H9 (cell line): ENCODE results near the gene LAIR1. TPM values are rescaled to one million over a fixed set of nuclear protein-coding genes. Genes with fewer than 3 reads are reported as not detected.

Experiments
- DNase-seq: peaks from one replicate; pipeline ENCODE4 v3.0.0-alpha.2; 2017
- H2AFZ ChIP-seq: one replicate; pipeline ENCODE4 v1.6.1; 2013; ENCODE audit warnings: mild to moderate bottlenecking, low read length, control low read depth, moderate library complexity
- H2AK5ac ChIP-seq: 2 replicates; pipeline ENCODE4 v1.6.1; 2013; ENCODE audit warnings: low read length, control low read depth, mixed read lengths; ENCODE audit not compliant: insufficient read length
- H2BK120ac ChIP-seq: one replicate; pipeline ENCODE4 v1.6.1; 2013; ENCODE audit warnings: low read depth, mild to moderate bottlenecking, low read length, control low read depth, inconsistent platforms; ENCODE audit not compliant: poor library complexity, severe bottlenecking
- H2BK12ac ChIP-seq: 2 replicates; pipeline ENCODE4 v1.6.1; 2013; ENCODE audit warnings: low read length, control low read depth, mixed read lengths, low read depth; ENCODE audit not compliant: insufficient read length
- H2BK15ac ChIP-seq: 2 replicates; pipeline ENCODE4 v1.6.1; 2013; ENCODE audit warnings: low read depth, low read length, control low read depth
- H2BK20ac ChIP-seq: one replicate; pipeline ENCODE4 v1.6.1; 2013; ENCODE audit warnings: low read depth, mild to moderate bottlenecking, low read length, control low read depth, inconsistent platforms; ENCODE audit not compliant: poor library complexity, severe bottlenecking
- H2BK5ac ChIP-seq: 2 replicates; pipeline ENCODE4 v1.6.1; 2013; ENCODE audit warnings: low read length, control low read depth, mixed read lengths; ENCODE audit not compliant: insufficient read length
- H3K14ac ChIP-seq: 2 replicates; pipeline ENCODE4 v1.6.1; 2013; ENCODE audit warnings: low read length, control low read depth; ENCODE audit not compliant: insufficient read depth
- H3K18ac ChIP-seq: 2 replicates; pipeline ENCODE4 v1.6.1; 2013; ENCODE audit warnings: low read depth, mild to moderate bottlenecking, mixed read lengths, low read length, control low read depth; ENCODE audit not compliant: insufficient read length
- H3K23ac ChIP-seq: 2 replicates; pipeline ENCODE4 v1.6.1; 2013; ENCODE audit warnings: low read length, control low read depth, mixed read lengths, low read depth; ENCODE audit not compliant: insufficient read length
- H3K23me2 ChIP-seq: 2 replicates; pipeline ENCODE4 v1.6.1; 2013; ENCODE audit warnings: low read depth, mild to moderate bottlenecking, mixed read lengths, low read length, control low read depth; ENCODE audit not compliant: insufficient read length, poor library complexity, severe bottlenecking
- H3K27ac ChIP-seq: 2 replicates; pipeline ENCODE4 v1.5.1; 2013; ENCODE audit warnings: low read length, control low read depth, mixed read lengths, low read depth; ENCODE audit not compliant: insufficient read length
- H3K27me3 ChIP-seq: 2 replicates; pipeline ENCODE4 v1.6.1; 2013; ENCODE audit warnings: low read length, control low read depth, inconsistent platforms; ENCODE audit not compliant: insufficient read depth
- H3K4ac ChIP-seq: 2 replicates; pipeline ENCODE4 v1.6.1; 2013; ENCODE audit warnings: low read depth, mild to moderate bottlenecking, control low read depth, inconsistent platforms, low read length, moderate library complexity
- H3K4me1 ChIP-seq: 2 replicates; pipeline ENCODE4 v1.6.1; 2013; ENCODE audit warnings: low read length, control low read depth, inconsistent platforms; ENCODE audit not compliant: insufficient read depth
- H3K4me2 ChIP-seq: 2 replicates; pipeline ENCODE4 v1.6.1; 2013; ENCODE audit warnings: low read length, control low read depth, mixed read lengths; ENCODE audit not compliant: insufficient read length, insufficient read depth
- H3K56ac ChIP-seq: 2 replicates; pipeline ENCODE4 v1.6.1; 2013; ENCODE audit warnings: low read depth, mild to moderate bottlenecking, mixed read lengths, low read length, control low read depth; ENCODE audit not compliant: insufficient read length
- H3K79me1 ChIP-seq: 2 replicates; pipeline ENCODE4 v1.6.1; 2013; ENCODE audit warnings: low read depth, mild to moderate bottlenecking, moderate library complexity, low read length, control low read depth, inconsistent platforms; ENCODE audit not compliant: insufficient read depth, poor library complexity, severe bottlenecking
- H3K79me2 ChIP-seq: 2 replicates; pipeline ENCODE4 v1.6.1; 2013; ENCODE audit warnings: low read length, control low read depth, inconsistent platforms; ENCODE audit not compliant: insufficient read depth
- H3K9ac ChIP-seq: 2 replicates; pipeline ENCODE4 v1.6.1; 2013; ENCODE audit warnings: low read length, control low read depth, mixed read lengths; ENCODE audit not compliant: insufficient read length; ENCODE audit errors: extremely low read depth
- H3K9me3 ChIP-seq: one replicate; pipeline ENCODE4 v1.6.1; 2013; ENCODE audit warnings: low read depth, low read length, inconsistent platforms; ENCODE audit not compliant: control insufficient read depth
- H3T11ph ChIP-seq: one replicate; pipeline ENCODE4 v1.6.1; 2013; ENCODE audit warnings: mild to moderate bottlenecking, low read length, control low read depth, inconsistent platforms
- H4K20me1 ChIP-seq: one replicate; pipeline ENCODE4 v1.6.1; 2013; ENCODE audit not compliant: control insufficient read depth, insufficient read length, insufficient read depth
- H4K5ac ChIP-seq: 2 replicates; pipeline ENCODE4 v1.6.1; 2013; ENCODE audit warnings: low read depth, mild to moderate bottlenecking, mixed read lengths, low read length, control low read depth; ENCODE audit not compliant: insufficient read length
- H4K8ac ChIP-seq: replicated peaks from 2 replicates; pipeline ENCODE4 v1.6.1; 2013; ENCODE audit warnings: low read length, control low read depth, mixed read lengths, low read depth; ENCODE audit not compliant: insufficient read length
- H4K91ac ChIP-seq: 2 replicates; pipeline ENCODE4 v1.6.1; 2013; ENCODE audit warnings: low read depth, mild to moderate bottlenecking, moderate library complexity, mixed read lengths, low read length, control low read depth; ENCODE audit not compliant: insufficient read length
- H3K27ac Mint-ChIP-seq, 3 experiments: 2 replicates in 2 of 3; 3 replicates in 1 of 3; pipeline ENCODE4 v1.8.0; 2020 to 2021; ENCODE audit warnings: mixed read lengths in 3 of 3, mild to moderate bottlenecking in 1 of 3, moderate library complexity in 1 of 3
- H3K27me3 Mint-ChIP-seq: 2 replicates; pipeline ENCODE4 v1.8.0; 2021; ENCODE audit warnings: low read depth, mild to moderate bottlenecking, moderate library complexity, mixed read lengths
- H3K36me3 Mint-ChIP-seq, 3 experiments: 2 replicates in 2 of 3; 3 replicates in 1 of 3; pipeline ENCODE4 v1.8.0; 2020 to 2021; ENCODE audit warnings: low read depth in 3 of 3, mixed read lengths in 3 of 3; ENCODE audit not compliant: insufficient read depth in 1 of 3
- H3K4me1 Mint-ChIP-seq, 2 experiments: 2 replicates each; pipeline ENCODE4 v1.8.0; 2020; ENCODE audit warnings: mixed read lengths in 2 of 2
- H3K4me3 Mint-ChIP-seq, 2 experiments: 2 replicates in 1 of 2; 3 replicates in 1 of 2; pipeline ENCODE4 v1.8.0; 2020 to 2021; ENCODE audit warnings: mild to moderate bottlenecking in 2 of 2, mixed read lengths in 2 of 2, moderate library complexity in 1 of 2
- H3K9me3 Mint-ChIP-seq, 2 experiments: 2 replicates in 1 of 2; 3 replicates in 1 of 2; pipeline ENCODE4 v1.8.0; 2020; ENCODE audit warnings: mild to moderate bottlenecking in 2 of 2, mixed read lengths in 2 of 2, moderate library complexity in 1 of 2
- CTCF ChIP-seq: fragments of 200-600 bp; sonication (generic); conservative IDR thresholded peaks from 3 replicates; pipeline ENCODE4 v1.8.0; 2021; ENCODE audit warnings: antibody characterized with exemption, mild to moderate bottlenecking
- WGBS: extraction: QIAGEN DNeasy Blood & Tissue Kit; methylation state at CpG from one replicate; pipeline ENCODE4 v1.1.7; 2013; ENCODE audit warnings: missing lambda C conversion rate, low lambda C conversion rate, mixed read lengths; ENCODE audit not compliant: insufficient read length; ENCODE audit errors: extremely low coverage; 5-methylcytosine and 5-hydroxymethylcytosine counted together
- total RNA-seq: library from RNA; stranded (reverse); gene quantifications from 2 replicates; pipeline ENCODE4 v1.2.1, GENCODE V29; 2021

The LAIR1 gene
- total RNA-seq, 1 experiment from 2014 or later, result not detected

- Histone ChIP-seq H3K23ac (no peak overlapping the region), H4K8ac (no peak overlapping the region), H2AK5ac (no peak overlapping the region), H3K4me1 (no peaks in the 10 kb centered on the region), H3K9me3 (no peaks in the 10 kb centered on the region), H2BK20ac (no peak overlapping the region), H4K5ac (no peak overlapping the region), H3K56ac (no peak overlapping the region), H3K4ac (no peak overlapping the region), H2BK5ac (no peak overlapping the region), H3K79me1 (no peaks in the 10 kb centered on the region), H3K14ac (no peak overlapping the region), H3K18ac (no peak overlapping the region), H2AFZ (no peak overlapping the region), H3K27ac (no peak overlapping the region), H3K23me2 (no peaks in the 10 kb centered on the region), H4K20me1 (no peaks in the 10 kb centered on the region), H3K79me2 (no peaks in the 10 kb centered on the region), H3K4me2 (no peak overlapping the region), H3T11ph (no peak overlapping the region), H2BK120ac (no peak overlapping the region), H4K91ac (no peak overlapping the region), H2BK15ac (no peak overlapping the region), H2BK12ac (no peak overlapping the region), H3K27me3 (no peaks in the 10 kb centered on the region), H3K9ac (no peak overlapping the region)
- Mint-ChIP-seq H3K4me3 (no peak overlapping the region), H3K27ac (no peak overlapping the region), H3K9me3 (peaks cover 3 to 55% of the 10 kb centered on the region in 2 experiments; a peak in 4 of 5 replicates), H3K4me1 (no peaks in the 10 kb centered on the region), H3K27me3 (peaks cover 60% of the 10 kb centered on the region), H3K36me3 (no peaks in the 10 kb centered on the region)
- no CpG with 5 or more reads among the region's 5 CpGs for WGBS
- no peak for DNase-seq
- no peak for TF ChIP-seq CTCF
These were observed 14.5 kb upstream of the LAIR1 start for GRCh38 chr19:54379187-54379678.
